Measurements from ENCODE around the gene MED15. TPM values are rescaled to one million over a fixed set of nuclear protein-coding genes. Genes with fewer than 3 reads are reported as not detected.

MED15 gene
- polyA plus RNA-seq, 2 of the 4 experiments (the other 2 are of a cell fraction): 10.7 to 29.7 TPM

DNA sequence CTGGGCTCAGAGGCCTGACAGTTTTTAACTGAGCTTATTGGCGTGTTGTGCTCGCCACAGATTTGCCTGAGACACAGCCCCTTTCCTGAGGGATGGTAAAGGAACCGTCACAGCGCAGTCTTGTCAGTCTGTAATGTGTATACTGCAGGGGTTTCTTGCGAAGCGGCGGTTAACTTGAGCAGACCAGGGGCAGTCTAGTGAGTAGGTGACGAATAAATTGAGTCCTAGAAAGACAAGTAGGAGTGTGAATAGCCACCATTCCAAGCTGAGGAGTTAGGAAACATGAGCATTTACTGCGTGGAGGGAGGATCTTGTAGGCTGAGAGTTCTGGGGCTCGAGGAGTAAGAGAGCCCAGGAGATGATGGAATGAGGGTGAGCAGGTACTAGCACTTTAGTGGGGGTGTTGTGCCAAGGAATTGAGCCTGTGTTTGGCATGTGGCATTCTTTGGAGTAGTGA, 1.4 kb downstream of the MED15 start:
- H3K27ac ChIP-seq: peak overlapping the region; percentile 95 to 98
- ATAC-seq: no peak
- no peak for DNase-seq (ENCODE audit: low read depth in 1 of 2, low spot score in 1 of 2)
- peak overlapping the region; percentile 85 for H3K4me3 ChIP-seq
- peaks cover 54% of the 10 kb centered on the region for H3K4me1 ChIP-seq
- POLR2A ChIA-PET: interaction anchor here (1.0 to 3.3 kb wide), 3 partner anchors 18 to 62 kb away, joined by 3 to 20 read pairs (median 4); no protein-coding TSS in a partner anchor
- TF ChIP-seq FOSL2 (IDR thresholded peaks at IDR 0.05) (no peak), FOSL2 (CRISPR knock-in tag; IDR thresholded peaks at IDR 0.05) (no peak), SMC3 (IDR thresholded peaks at IDR 0.05) (no peak), EHF (CRISPR knock-in tag; IDR thresholded peaks at IDR 0.05) (no peak)
- TF ChIP-seq, protein P1, sequence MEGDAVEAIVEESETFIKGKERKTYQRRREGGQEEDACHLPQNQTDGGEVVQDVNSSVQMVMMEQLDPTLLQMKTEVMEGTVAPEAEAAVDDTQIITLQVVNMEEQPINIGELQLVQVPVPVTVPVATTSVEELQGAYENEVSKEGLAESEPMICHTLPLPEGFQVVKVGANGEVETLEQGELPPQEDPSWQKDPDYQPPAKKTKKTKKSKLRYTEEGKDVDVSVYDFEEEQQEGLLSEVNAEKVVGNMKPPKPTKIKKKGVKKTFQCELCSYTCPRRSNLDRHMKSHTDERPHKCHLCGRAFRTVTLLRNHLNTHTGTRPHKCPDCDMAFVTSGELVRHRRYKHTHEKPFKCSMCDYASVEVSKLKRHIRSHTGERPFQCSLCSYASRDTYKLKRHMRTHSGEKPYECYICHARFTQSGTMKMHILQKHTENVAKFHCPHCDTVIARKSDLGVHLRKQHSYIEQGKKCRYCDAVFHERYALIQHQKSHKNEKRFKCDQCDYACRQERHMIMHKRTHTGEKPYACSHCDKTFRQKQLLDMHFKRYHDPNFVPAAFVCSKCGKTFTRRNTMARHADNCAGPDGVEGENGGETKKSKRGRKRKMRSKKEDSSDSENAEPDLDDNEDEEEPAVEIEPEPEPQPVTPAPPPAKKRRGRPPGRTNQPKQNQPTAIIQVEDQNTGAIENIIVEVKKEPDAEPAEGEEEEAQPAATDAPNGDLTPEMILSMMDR (IDR thresholded peaks at IDR 0.05): no peak
- CTCF ChIA-PET: interaction anchor here (0.7 to 1.2 kb wide), 4 partner anchors 26 to 163 kb away, joined by 3 to 9 read pairs (median 3); no protein-coding TSS in a partner anchor
- H3K9me3 ChIP-seq: no peaks in the 10 kb centered on the region
- peak overlapping the region; percentile 99 for H3K4me2 ChIP-seq
- 31% methylated on average over 10 of the region's 10 CpGs for WGBS (ENCODE audit: missing lambda C conversion rate)
- FAIRE-seq: no peak

DNA sequence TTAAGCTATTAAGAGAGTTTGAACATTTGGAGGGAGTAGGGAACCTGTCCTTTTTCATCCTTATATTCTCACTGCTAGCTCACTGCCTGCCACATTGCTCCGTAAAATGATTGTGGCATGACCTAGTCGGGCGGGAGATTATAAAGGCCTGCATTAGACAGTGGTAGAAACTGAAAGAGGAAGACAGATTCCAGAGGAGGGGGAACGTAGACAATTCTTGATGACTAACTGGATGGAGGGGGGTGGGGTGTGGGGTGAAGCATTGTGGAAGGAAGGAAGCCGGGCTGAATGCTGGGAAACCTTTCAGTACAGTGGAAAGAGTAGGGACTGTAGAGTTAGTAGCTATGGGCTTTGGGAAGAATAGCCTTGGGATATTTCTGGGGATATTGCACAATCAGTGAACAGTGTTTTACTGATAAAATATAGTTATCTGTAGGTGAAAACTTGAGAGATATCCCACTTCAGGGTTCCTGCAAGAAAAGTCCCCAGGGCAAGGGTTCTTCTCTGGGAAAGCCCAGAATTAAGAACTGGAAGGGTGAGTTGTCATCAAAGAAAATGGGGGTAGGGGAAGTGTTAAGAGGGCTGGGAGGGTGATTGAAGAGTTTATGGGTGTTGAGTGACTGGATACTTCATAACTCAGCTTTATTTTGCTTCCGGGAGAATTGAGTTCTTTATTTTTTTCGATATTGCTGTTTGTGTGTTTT, 2.1 kb downstream of the MED15 start:
- POLR2A ChIA-PET: interaction anchor here (1.8 to 3.3 kb wide), 2 partner anchors 17 to 22 kb away, joined by 4 to 20 read pairs; no protein-coding TSS in a partner anchor
- Histone ChIP-seq H3K9me3 (no peaks in the 10 kb centered on the region), H3K4me2 (peak overlapping the region; percentile 99), H3K27ac (peak overlapping the region; percentile 95 to 98), H3K4me3 (peak overlapping the region; percentile 85), H3K4me1 (peaks cover 54% of the 10 kb centered on the region)
- FAIRE-seq (no peak), ATAC-seq (peak; percentile 63 to 65; a peak in 5 of 6 replicates), DNase-seq (ENCODE audit: low read depth in 1 of 2, low spot score in 1 of 2) (peak; percentile 48 to 57)
- CTCF ChIA-PET: interaction anchor here (0.7 to 1.3 kb wide), 6 partner anchors 14 to 163 kb away, joined by 3 to 9 read pairs (median 3); no protein-coding TSS in a partner anchor
- 25% methylated on average over 7 of the region's 7 CpGs for WGBS (ENCODE audit: missing lambda C conversion rate)
- TF ChIP-seq, protein P2, sequence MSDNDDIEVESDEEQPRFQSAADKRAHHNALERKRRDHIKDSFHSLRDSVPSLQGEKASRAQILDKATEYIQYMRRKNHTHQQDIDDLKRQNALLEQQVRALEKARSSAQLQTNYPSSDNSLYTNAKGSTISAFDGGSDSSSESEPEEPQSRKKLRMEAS (IDR thresholded peaks at IDR 0.05): peak; percentile 36; the same call in 1 of the 2 replicates
- TF ChIP-seq BHLHE40 (IDR thresholded peaks at IDR 0.05; ENCODE audit: low read depth, low read length): no peak
- TF ChIP-seq CHD2 (IDR thresholded peaks at IDR 0.05; ENCODE audit: low read length, partially characterized antibody): no peak
- peak; percentile 7 to 67; a peak in 2 of 4 replicates for TF ChIP-seq CEBPB (IDR thresholded peaks at IDR 0.05)
- no peak for TF ChIP-seq FOSL2 (IDR thresholded peaks at IDR 0.05)
- peak; percentile 44 for TF ChIP-seq FOSL2 (CRISPR knock-in tag; IDR thresholded peaks at IDR 0.05)
- no peak for TF ChIP-seq RARB (CRISPR knock-in tag; IDR thresholded peaks at IDR 0.05)

DNA sequence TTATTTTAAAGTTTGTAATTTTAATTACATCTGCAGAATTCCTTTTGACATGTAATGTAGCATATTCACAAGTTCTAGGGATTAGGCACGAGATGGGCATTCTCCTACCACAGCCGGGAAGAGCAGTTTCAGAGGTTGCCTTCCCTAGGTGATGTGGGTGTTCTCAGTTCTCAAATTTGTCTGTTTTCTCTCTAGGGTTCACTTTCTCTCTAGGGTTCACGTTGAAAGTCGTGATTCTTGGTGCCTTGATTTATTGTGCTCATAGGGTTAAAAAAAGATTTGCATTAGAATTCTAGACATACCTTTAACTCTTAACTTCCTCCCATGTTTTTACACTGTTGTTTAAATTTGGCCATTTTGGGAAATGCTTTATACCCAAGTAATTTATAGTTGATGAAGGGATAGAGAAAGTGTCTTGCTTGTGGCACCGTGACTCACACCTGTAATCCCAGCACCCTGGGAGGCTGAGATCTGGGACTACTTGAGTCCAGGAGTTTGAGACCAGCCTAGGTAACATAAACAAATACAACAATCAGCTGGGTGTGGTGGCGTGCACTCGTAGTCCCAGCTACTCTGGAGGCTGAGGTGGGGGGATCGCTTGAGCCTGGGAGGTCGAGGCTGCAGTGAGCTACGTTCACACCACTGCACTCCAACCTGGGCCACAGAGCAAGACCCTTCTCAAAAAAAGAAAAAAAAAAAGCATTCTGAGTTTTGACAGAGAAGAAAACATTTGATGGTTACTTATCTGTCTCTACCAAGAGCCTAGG, 3.6 kb downstream of the MED15 start:
- CTCF ChIA-PET: interaction anchor here (0.6 to 1.5 kb wide), 3 partner anchors 9 to 64 kb away, joined by 3 to 4 read pairs (median 3); no protein-coding TSS in a partner anchor
- FAIRE-seq (no peak), ATAC-seq (no peak), DNase-seq (ENCODE audit: low read depth in 1 of 2, low spot score in 1 of 2) (no peak)
- peak overlapping the region in 1 of 2 experiments; percentile 95; a peak in 2 of 6 replicates for H3K27ac ChIP-seq
- TF ChIP-seq PHF8 (IDR thresholded peaks at IDR 0.05; ENCODE audit: borderline replicate concordance, low read depth): no peak
- TF ChIP-seq JUN (IDR thresholded peaks at IDR 0.05): no peak
- no peak for TF ChIP-seq HDAC2 (IDR thresholded peaks at IDR 0.05)
- TF ChIP-seq BHLHE40 (IDR thresholded peaks at IDR 0.05; ENCODE audit: low read depth, low read length): no peak
- H3K9me3 ChIP-seq: no peaks in the 10 kb centered on the region
- peaks cover 57% of the 10 kb centered on the region for H3K4me1 ChIP-seq
- WGBS (ENCODE audit: missing lambda C conversion rate): 80% methylated on average over 10 of the region's 10 CpGs
- peak overlapping the region; percentile 99 for H3K4me2 ChIP-seq
- no peak overlapping the region for H3K4me3 ChIP-seq
- POLR2A ChIA-PET: no interaction called here

All from A549 (cell line).